AG09309 (cell line): ENCODE measurements around the gene PTPRN2.
"Not testable (repeated sequence)": the region's sequence is repeated elsewhere in the genome, so short reads cannot be mapped to it uniquely, and the experiment has no call there.

ENCODE experiments used
- DNase-seq: peaks from one replicate; pipeline ENCODE4 v3.0.0-alpha.2; 2010; ENCODE audit warnings: low read depth
- H3K4me3 ChIP-seq: 2 replicates; pipeline ENCODE4 v1.5.1; 2011; ENCODE audit warnings: mild to moderate bottlenecking, low read depth, low read length, moderate library complexity; ENCODE audit not compliant: control insufficient read depth
- TF ChIP-seq, protein P1 (sequence below): IDR thresholded peaks from 2 replicates; pipeline ENCODE4 v1.5.1; 2011; ENCODE audit warnings: mild to moderate bottlenecking, low read depth, low read length, inconsistent platforms; ENCODE audit not compliant: insufficient read depth, control insufficient read depth; ENCODE audit errors: missing control alignments

PTPRN2 gene

DNA sequence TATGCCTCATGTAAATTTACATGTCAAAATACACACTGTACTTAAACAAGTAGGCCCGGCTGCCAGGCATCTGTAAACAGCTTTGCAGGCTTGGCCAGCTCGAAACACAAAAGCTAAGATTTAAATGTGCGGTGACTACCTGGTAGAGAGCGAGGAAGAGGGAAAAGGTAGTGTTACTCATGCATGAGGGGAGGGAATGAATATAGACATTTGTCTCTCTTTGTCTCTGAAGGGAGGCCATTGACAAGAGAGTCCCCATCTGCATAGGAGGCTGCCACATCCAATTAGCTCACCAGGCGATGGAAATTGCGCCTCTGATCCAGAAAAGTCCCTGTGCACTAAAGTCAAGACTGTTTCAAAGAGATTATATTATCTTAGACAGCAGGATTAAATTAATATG, 535.8 kb downstream of the PTPRN2 start:
- DNase-seq = no peak
- no peak overlapping the region for H3K4me3 ChIP-seq
- TF ChIP-seq, protein P1, sequence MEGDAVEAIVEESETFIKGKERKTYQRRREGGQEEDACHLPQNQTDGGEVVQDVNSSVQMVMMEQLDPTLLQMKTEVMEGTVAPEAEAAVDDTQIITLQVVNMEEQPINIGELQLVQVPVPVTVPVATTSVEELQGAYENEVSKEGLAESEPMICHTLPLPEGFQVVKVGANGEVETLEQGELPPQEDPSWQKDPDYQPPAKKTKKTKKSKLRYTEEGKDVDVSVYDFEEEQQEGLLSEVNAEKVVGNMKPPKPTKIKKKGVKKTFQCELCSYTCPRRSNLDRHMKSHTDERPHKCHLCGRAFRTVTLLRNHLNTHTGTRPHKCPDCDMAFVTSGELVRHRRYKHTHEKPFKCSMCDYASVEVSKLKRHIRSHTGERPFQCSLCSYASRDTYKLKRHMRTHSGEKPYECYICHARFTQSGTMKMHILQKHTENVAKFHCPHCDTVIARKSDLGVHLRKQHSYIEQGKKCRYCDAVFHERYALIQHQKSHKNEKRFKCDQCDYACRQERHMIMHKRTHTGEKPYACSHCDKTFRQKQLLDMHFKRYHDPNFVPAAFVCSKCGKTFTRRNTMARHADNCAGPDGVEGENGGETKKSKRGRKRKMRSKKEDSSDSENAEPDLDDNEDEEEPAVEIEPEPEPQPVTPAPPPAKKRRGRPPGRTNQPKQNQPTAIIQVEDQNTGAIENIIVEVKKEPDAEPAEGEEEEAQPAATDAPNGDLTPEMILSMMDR = no peak

DNA sequence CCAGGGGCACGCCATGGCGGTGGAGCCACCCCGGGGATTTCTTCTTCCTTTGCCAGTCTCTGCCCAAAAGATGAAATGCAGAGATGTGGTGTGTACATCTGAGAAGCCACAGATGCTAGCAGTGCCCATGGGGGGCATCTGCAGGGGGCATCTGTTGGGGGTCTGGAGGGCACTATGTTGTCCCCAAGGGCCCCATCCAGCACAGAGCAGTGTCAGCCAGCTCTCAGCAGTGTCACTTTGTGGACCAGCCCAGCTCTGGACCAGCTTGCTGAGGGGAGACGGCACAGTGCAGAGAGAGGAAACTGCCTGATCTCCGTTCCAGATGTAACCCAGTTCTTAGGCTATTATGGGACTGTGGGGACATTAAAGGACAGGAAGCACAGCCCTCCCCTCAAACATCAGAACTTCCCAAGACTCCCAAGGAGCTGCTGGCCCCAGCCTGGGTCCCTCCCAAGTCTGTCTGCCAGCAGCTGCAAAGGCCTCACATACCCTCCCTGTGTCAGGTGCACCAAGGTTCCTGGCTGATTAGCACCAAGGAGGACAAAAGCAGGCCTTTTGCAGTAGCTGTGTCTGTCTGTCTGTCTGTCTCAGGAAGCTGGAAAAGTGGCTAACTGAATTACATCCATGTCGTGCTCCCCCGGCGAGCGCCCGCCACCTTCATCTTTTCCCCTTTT, 536.5 kb downstream of the PTPRN2 start:
- no peak for DNase-seq
- TF ChIP-seq, protein P1 = no peak
- no peak overlapping the region for H3K4me3 ChIP-seq

DNA sequence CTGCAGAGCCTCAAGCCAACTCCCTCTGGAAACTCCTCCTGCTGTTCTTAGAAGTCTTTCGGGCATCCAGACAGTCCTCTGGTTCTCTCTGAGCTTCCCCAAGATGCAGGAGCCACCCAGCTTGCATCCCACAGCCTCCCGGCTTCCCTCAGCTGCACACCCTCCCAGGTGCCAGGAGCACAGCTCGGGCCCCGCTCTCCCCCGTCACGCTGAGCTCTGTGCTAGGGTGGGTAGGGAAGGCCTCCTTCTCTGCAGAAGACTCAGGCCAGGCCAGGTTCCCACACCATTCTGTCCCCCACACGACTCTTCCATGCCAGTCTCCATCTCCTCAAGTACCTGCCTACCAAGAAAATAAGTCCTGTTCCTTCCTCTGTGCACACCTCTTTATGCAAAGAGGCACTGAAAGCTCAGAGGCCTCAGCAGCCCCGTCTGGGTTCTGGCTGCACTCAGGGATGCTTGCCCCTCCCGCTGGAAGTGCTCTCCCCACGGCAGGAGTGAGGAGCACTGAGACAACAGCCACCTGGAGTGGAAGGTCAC, 537.1 kb downstream of the PTPRN2 start:
- H3K4me3 ChIP-seq = no peak overlapping the region
- TF ChIP-seq, protein P1 = no peak
- DNase-seq = no peak

DNA sequence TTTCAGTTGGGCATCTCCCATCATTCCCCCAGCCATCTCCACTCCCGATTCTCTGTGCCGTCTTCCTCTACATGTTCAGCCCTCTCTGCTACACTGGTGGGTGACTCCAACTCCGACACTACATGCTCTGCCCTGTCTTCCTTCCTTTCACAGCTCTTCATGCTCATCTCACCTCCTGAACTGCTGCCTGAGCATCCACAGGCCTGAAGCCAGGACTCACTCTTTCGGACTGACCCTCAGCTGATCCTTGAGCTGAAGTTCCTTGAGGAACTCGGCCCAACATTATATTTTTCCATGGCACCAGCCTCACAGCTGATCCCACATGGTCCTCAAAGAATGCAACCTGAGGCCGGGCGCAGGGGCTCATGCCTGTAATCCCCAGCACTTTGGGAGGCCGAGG, 538.4 kb downstream of the PTPRN2 start:
- no peak overlapping the region for H3K4me3 ChIP-seq
- DNase-seq = no peak
- TF ChIP-seq, protein P1 = no peak

DNA sequence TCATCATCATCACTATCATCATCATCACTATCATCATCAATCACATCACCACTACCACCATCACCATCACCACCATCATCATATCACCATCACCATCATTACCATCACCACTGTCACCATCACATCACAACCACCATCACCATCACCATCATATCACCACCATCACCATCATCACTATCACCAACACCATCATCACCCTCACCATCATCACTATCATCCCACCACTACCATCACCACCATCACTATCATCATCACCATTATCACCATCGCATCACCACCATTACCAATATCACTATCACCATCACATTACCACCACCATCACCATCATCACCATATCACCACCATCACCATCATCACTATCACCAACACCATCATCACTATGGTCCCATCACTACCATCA, 539.1 kb downstream of the PTPRN2 start:
- DNase-seq = no peak
- TF ChIP-seq, protein P1 = no peak
- no peak overlapping the region for H3K4me3 ChIP-seq

DNA sequence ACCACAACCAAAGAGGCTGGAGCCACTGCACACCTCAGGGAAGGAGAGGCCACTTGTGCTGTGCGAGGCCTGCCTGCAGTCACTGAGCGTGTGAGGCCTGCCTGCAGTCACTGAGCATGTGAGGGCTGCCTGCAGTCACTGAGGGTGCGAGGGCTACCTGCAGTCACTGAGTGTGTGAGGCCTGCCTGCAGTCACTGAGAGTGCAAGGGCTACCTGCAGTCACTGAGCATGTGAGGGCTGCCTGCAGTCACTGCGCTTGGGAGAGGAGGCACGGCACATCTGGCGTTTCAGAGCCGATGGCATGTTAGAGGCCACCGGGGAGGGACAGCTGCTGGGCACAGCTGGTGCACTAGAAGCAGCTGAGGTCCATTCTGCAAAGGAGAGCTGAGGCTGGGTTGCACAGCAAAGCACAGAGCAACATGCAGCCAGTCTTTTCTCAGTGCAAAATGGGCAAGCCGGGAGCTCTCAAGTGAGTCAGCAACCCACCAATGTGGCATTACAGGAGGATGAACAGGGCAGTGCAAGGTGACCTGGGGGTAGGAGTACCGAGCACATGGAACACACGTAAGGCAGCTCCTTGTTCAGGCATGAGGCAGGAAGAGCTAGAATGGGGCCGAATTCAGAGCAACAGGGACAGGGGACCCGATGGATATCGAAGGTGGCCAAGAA, 540.1 kb downstream of the PTPRN2 start:
- DNase-seq = no peak
- TF ChIP-seq, protein P1 = no peak
- no peak overlapping the region for H3K4me3 ChIP-seq

DNA sequence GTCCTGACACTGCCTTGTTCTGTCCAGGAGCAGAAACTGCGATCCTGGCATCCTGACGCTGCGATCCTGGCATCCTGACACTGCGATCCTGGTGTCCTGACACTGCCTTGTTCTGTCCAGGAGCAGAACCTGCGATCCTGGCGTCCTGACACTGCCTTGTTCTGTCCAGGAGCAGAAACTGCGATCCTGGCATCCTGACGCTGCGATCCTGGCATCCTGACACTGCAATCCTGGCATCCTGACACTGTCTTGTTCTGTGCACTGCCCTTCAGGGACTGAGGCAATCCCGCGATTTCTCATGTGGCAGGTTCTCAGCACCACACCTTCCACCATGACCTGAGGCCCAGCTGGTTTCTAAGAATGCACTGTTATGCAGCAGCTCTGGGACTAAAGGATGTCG, 541.4 kb downstream of the PTPRN2 start:
- DNase-seq, H3K4me3 ChIP-seq: not testable (repeated sequence)
